Measurements from ENCODE around the gene SNX5. TPM values are rescaled to one million over a fixed set of nuclear protein-coding genes. Genes with fewer than 3 reads are reported as not detected.

SNX5 gene
- total and polyA plus RNA-seq, 2 of the 13 experiments (the other 11 are each of a cell fraction or from before 2014, with no cell fraction given), result 664 to 1,040 TPM

DNA sequence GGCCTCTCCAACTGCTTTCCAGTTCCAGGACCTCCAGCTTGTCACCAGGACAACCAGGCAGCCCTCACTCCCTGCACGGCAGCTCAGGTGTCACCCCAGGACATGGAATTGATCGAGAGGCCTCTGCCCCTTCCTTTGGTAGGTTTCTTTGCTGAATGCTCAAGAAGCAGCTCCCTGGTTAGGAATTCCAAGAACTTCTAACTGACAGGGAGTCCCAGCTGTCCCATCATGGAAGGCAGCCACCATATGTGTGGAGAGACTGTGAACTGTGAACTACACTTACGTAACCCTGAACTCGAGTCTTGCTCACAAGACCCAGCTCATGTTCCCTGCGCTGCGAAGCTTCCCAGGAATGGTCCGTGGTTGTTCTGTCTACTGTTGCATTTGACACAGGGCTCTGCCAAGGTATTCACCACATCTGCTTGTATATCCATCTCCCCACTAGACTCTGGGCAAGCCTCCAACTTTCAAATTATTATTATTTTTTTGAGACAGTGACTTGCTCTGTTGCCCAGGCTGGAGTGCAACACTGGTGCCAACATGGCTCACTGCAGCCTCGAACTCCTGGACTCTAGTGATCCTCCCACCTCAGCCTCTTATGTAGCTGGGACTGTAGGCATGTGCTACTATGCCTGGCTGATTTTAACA is 35.9 kb upstream of the SNX5 start (continued):
- no peak for TF ChIP-seq ZNF580 (CRISPR knock-in tag; IDR thresholded peaks at IDR 0.05; ENCODE audit: borderline replicate concordance, low read depth)
- TF ChIP-seq TEF (CRISPR knock-in tag; IDR thresholded peaks at IDR 0.05), result peak; percentile 93; the same call in 1 of the 2 replicates
- TF ChIP-seq TFDP1 (CRISPR knock-in tag; IDR thresholded peaks at IDR 0.05; ENCODE audit: borderline replicate concordance), result peak; percentile 67; the same call in 1 of the 2 replicates
- TF ChIP-seq ZNF83 (CRISPR knock-in tag; IDR thresholded peaks at IDR 0.05; ENCODE audit: borderline replicate concordance), result 0 out of 2 replicates have a peak, but pooled peaks have one; percentile 12
- TF ChIP-seq SMARCE1 (IDR thresholded peaks at IDR 0.05; ENCODE audit: borderline replicate concordance), result no peak
- no peak for TF ChIP-seq NFE2L2 (IDR thresholded peaks at IDR 0.05; ENCODE audit: low read length)
- peak; percentile 48; the same call in 1 of the 2 replicates for TF ChIP-seq TBX2 (CRISPR knock-in tag; IDR thresholded peaks at IDR 0.05; ENCODE audit: borderline replicate concordance)
- no peak for TF ChIP-seq STAT5B (CRISPR knock-in tag; IDR thresholded peaks at IDR 0.05)
- TF ChIP-seq THAP9 (CRISPR knock-in tag; IDR thresholded peaks at IDR 0.05; ENCODE audit: borderline replicate concordance), result 0 out of 2 replicates have a peak, but pooled peaks have one; percentile 27
- TF ChIP-seq HNRNPLL (IDR thresholded peaks at IDR 0.05; ENCODE audit: low read depth, low read length, poor library complexity, severe bottlenecking), result no peak
- TF ChIP-seq ZNF121 (CRISPR knock-in tag; IDR thresholded peaks at IDR 0.05), result peak; percentile 66; the same call in 1 of the 2 replicates
- TF ChIP-seq GFI1 (CRISPR knock-in tag; IDR thresholded peaks at IDR 0.05; ENCODE audit: borderline replicate concordance), result 0 out of 2 replicates have a peak, but pooled peaks have one; percentile 34
- TF ChIP-seq ZNF605 (CRISPR knock-in tag; IDR thresholded peaks at IDR 0.05), result peak; percentile 57; the same call in 1 of the 2 replicates
- 0 out of 2 replicates have a peak, but pooled peaks have one; percentile 58 for TF ChIP-seq ZBTB7A (CRISPR knock-in tag; IDR thresholded peaks at IDR 0.05)
- TF ChIP-seq ATF7 (IDR thresholded peaks at IDR 0.05), result no peak
- TF ChIP-seq ATF7 (CRISPR knock-in tag; IDR thresholded peaks at IDR 0.05), result 0 out of 2 replicates have a peak, but pooled peaks have one; percentile 11
- TF ChIP-seq THAP11 (CRISPR knock-in tag; IDR thresholded peaks at IDR 0.05), result 0 out of 2 replicates have a peak, but pooled peaks have one; percentile 39
- TF ChIP-seq ZSCAN22 (CRISPR knock-in tag; IDR thresholded peaks at IDR 0.05), result no peak
- peak; percentile 71 for TF ChIP-seq TGIF2 (CRISPR knock-in tag; IDR thresholded peaks at IDR 0.05)
- TF ChIP-seq ZNF292 (CRISPR knock-in tag; IDR thresholded peaks at IDR 0.05; ENCODE audit: borderline replicate concordance, low read depth), result 0 out of 2 replicates have a peak, but pooled peaks have one; percentile 18
- peak; percentile 50; the same call in 1 of the 2 replicates for TF ChIP-seq ZFP37 (CRISPR knock-in tag; IDR thresholded peaks at IDR 0.05; ENCODE audit: borderline replicate concordance)
- no peak; the same call in 1 of the 2 replicates for TF ChIP-seq ZNF710 (CRISPR knock-in tag; IDR thresholded peaks at IDR 0.05; ENCODE audit: borderline replicate concordance)
- peak; percentile 40; the same call in 1 of the 2 replicates for TF ChIP-seq MIER2 (CRISPR knock-in tag; IDR thresholded peaks at IDR 0.05)
